Amygdala (tissue), 56 donors: ENCODE data around the gene ATP12A.

Source experiments
- DNase-seq, 56 donors: peaks; one replicate each; lab custom pipeline; 2025; lab: John Stamatoyannopoulos, UW

Gene ATP12A

DNA sequence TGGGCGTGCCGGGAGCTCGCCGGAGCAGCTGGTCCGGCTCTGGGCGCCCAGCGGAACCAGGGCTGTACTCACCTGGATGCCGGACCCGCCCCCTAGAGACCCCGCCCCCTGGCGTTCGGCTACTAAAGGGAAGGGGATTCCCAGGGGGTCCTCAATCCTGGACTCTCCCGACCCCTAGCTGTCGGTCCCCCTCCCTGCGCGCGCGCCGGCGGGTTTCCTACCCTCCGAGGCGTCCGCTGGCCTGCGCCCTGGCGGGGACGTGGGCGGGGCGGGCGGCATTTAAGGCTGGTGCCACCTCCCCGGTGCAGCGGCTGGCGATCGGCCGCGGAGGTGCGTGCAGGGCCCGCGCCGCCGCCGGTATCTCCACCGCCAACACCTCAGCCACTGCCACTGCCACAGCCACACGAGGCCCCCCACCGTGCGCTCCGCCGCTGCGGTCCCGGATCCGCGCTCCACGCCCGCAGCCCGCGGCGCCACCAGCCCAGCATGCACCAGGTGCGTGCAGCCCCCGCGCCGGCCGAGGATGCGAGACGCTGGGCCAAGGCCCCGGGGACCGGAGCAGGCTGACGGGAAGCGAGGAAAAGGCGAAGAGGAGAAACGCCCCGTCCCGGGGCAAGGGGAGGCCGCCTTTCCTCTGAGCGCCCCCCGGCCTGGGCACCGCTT, at the start of gene ATP12A:
ATP12A (plus strand) TSS at position 151 of the 663 bp plus-strand sequence; CDS start at position 487, 336 bp downstream.
- peak in 2 of 56 donors; percentile 8 to 19 for DNase-seq

DNA sequence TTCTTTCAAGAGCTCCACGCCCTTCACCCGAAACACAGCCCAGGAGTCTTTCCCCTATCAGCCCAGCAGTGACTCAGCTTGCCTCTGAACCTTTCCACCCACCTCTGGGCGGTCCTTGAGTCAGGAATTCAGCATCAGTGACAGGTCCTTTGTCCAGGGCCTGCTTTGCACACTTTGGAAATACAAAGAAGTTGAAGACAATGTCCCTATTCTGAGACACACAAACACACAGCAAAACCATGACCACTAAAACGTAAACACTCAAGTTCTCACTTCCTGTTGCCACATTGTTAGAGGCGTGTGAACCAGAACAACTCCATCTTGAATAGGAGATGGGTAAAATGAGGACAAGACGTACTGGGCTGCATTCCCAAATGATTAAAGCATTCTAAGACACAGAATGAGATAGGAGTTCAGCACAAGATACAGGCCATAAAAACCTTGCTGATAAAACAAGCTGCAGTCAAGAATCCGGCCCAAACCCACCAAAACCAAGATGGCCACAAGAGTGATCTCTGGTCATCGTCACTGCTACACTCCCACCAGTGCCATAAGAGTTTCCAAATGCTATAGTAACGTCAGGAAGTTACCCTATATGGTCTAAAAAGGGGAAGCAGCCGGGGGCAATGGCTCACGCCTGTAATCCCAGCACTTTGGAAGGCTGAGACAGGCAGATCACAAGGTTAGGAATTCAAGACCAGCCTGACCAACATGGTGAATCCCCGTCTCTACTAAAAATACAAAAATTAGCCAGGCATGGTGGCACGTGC, 49.2 kb upstream of the ATP12A start:
- DNase-seq = no peak

DNA sequence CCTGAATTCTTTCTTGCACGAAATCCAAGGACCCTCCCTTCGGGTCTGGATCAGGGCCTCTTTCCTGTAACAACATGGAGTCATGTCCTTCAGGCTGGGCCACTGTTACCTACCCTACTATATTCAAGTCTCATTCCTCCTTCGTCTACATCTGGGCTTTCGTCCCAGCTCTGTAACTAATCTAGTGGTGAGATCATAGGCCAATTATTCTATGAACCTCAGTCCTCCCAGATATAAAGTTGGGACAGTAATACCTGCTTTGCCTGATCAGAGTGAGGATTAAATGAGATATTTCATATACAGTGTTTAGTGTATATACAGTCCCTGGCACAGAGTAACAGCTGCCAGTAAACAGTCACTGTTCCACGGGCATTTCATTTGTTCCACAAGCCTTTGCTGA, 48.3 kb upstream of the ATP12A start:
- DNase-seq = no peak

DNA sequence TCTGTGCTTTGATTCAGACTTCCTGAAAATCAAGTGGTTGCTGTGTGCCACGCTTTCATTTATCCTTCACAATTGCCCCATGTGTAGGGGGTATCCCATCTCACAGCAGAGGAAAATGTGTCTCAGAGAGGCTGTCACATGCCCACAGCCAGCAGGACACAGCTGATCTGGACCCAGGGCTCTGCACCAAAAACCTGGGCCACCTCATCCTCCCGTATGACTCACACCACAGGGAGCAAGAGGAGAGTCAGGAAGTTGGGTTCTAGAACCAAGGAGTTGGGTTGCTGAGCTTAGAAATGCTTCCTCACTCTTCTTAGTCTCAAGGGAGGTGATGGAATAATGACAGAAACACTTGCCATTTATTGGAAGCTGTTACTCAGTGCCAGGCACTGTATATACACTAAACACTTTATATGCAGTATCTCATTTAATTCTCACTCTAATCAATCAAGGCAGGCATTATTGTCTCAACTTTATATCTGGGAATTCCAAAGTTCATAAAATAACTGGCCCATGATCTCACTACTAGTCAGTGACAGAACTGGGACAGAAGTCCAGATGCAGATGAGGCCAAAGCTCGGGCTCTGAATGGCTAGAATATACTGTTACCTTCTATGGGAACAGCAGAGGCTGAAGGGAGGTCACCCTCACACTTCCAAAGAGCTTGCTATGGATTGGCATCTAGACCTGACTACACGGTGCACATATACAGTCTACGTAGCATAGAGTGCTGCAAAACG, 47.7 kb upstream of the ATP12A start:
- no peak for DNase-seq

DNA sequence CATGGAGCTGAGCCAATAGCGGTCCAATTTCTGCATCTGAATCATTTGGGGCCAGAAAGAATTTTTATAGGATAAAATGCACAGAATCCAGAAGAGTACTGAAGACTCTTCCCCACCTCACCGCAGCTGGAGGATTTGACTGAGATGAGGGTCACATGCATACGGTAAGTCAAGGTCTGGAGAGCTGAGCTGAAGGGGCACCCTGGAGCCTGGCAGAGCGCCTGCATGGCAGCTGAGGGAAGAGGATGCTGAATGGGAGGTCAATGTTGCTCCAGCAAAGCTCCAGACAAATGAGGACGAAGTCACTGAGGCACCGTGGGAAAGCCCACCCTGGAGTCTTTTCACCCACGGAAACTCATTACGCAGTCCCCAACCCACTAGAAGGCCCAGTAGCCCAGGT, 43.4 kb upstream of the ATP12A start:
- DNase-seq = no peak

DNA sequence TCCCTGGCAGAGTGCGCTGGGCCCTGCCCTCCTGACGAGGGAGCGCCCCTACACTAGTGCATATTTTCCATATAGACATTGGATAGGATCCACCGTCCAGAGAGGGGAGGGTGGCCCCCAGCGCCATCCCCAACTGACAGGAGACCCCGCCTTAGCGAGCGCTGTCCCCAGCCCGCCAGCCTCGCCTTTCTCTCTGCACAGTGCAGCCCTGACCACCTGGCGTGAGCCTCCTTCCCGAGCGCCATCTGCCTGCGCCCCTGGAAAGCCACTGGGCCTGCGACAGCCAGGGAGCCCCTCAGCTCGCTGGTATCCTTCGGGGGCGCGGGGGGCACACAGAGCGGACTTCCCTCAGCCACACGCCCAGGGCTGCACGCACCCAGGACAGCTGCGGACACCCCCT, 42.1 kb upstream of the ATP12A start:
- no peak for DNase-seq

DNA sequence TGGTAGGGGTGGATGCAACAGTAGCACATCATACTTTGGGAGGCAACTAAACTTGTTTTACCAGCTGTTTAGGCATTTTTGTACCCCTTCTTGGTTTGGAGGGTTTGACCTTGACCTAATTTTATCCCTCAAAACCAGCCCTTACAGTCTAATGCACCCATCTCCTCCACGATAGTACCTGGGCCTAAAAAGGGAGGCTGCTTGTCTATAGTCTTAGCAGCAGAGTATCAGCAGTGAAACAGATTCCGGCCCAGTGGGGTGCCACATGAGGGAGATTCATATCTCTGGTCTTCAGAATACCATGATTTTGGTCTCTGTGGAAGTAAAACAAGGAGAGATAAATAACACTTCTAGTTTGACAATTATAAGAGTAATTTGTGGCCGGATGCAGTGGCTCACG, 39.5 kb upstream of the ATP12A start:
- DNase-seq = no peak

DNA sequence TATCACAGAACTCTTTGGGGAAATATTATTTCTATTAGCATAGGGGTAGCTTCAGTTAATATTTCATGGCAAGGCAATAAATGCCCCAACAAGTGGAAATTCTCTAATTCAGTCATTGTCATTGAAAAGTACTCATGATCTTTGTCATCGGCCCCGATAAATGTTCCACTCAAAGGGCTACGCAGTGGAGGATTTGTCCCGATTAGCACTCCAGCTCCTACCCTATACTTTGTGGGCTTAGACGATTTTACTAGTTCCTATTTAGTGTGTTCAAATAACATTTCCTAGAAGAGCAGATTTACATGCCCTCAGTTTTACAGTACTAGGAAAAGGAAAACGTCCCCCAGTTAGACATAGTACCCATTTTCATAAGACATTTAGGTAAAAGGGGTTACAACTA, 38.0 kb upstream of the ATP12A start:
- no peak for DNase-seq

DNA sequence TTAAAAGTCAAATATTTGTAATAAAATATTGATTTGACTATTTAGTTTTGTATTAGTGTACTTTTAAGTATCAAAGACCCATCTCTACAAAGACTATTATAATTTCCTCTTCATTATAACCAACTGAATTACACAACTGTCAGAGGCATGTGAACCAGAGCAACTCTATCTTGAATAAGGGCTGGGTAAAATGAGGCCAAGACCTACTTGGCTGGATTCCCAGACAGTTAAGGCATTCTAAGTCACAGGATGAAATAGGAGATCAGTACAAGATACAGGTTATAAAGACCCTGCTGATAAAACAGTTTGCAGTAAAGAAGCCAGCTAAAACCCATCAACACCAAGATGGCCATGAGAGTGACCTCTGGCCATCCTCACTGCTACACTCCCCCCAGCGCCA, 36.2 kb upstream of the ATP12A start:
- no peak for DNase-seq

DNA sequence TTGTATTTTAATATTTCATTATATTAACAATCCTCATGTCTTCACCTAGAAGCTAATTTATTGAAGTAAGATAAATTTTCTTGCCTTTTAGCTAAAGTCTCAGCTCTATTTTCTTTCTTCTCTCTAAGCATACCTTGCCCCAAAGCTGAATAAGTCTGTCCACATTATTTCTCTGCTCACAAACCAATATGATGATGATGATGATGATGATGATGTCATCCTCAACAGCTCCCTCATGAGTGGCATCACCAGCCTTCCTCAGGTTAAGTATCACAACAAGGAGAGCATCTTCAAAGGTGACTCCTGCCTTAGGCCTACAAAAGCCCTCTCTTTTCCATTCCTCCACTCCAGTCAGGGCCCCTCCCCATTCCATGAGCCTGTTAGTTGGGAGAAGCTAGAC, 31.9 kb upstream of the ATP12A start:
- DNase-seq = no peak

DNA sequence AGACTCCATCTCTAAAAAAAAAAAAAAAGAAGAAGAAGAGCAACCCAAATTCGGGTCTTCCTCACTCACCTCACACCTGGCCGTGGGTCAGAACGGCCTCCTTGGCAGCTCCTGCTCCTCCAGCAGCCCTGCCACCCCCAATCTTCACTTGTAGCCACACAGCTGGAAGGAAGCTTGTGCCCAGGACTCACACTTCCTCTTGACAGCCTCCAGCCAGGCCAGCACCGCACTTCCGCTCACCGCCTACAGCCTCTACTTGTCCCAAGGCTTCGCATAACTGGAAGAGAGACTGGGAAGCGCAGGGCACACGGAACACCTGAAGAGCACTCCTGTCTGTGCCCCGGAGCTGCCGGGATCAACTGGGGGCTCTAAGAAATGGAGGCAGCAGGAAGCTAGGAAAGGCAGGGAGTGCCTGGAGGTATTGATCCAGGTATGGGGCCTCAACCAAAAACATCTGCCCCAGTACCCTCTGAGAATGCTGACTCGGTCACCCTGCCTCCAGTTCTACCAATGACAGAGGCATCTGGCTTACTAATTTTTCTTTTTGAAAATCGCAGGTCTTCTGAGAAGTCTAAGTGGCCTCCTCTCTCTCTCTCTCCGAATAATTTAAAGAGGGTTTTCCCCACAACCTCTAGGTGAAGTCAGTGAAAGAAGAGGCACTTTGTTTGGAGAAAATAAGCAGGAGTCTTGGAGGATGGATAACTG, 31.1 kb upstream of the ATP12A start:
- no peak for DNase-seq

DNA sequence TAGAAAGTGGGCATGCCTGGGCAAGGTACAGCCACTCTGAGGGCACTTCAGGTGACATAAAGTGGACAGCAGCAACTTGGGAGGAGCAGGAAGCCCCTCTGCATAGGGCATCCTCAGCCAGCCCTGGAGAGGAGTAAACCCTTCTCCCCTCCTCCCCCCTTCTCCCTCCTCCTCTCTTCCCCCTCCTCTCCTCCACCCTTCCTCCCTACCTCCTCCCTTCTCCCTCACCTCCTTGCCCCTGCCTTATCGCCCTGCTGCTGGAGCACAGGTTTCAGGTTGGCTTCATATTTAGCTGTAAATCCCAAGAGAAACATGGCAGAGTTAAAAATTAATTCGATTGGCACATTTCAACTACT, 30.5 kb upstream of the ATP12A start:
- DNase-seq = no peak

DNA sequence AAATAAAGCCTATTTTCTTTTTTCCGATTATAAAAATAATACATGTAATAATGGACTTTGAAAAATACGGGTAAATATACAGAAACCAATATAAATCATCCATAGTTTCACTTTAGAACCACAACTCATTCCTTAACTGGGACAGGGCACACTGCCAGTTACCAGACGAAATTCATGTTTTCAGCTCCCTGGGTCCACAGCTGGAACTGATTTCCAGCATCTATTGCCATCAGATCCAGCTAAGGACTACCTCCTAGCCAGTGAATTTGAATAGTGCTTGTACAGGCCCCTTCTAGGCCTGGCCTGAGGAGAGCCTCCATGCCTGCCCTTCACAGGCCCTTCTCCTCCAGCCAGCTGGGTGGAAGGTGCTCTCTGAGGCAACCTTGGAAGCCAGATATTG, 30.0 kb upstream of the ATP12A start:
- DNase-seq = no peak

DNA sequence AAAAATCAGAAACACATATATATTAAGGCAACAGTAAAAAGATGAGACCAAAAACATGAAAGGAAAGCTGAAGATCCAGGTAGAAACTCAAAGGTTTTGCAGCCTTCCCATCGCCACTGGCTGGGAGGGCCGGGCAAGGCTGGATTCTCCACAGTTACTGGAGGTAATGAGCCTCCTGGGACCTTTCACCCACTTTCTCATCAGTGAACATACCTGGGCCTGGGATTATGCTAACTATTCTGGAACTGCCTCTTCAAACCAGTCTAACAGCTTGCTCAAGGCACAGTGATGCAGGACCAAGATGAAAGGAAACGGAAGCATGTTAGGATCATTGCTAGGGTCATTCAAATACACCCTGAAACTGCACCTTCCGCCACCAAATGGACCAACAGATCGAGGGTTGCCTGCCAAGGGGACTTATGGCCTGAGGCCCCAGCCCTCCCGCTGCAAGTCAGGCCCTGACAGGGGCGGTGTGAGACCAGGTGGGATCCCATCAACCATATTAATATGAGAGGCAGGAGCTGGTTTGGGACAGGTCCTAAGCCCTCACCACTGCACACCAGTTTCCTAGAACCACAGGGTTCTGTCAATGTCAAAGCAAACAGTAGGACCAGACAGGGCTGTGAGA, 28.4 kb upstream of the ATP12A start:
- DNase-seq = no peak

DNA sequence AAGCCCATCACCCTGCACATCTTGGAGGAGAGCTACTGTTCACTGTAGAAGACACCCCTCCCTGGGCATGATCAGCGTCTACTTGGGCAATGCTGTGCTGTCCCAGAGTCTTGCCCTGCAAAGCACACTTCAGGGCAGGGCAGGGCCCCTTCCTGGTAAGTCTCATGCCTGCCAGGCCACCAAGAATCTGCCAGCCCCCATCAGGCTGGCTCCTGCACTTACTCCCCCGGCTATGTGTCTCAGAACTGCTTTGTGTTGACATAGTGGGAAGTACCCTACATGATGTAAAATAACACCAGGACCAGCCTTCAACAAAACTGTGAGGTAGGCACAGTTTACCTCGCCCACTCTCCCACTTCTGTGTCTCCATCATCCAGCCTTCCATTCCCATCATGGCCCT, 27.8 kb upstream of the ATP12A start:
- no peak for DNase-seq

DNA sequence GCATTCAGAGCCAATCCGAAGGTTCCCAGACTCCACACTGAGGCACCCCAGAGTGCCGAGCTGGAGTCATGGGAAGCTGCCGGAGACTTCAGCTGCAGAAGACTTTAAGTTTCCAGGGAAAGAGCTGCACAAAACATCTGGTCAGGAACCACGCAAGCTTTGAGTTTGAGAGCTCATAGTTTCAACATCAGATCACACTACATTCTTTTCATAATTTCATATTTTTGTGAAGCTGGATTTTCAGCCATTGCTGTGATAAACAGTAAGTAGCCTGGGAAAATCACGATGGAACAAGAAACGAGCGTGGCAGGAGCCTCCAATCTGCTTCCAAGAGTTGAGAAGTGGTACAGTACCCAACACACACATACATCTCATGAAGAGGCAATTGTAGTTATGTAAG, 25.5 kb upstream of the ATP12A start:
- DNase-seq = no peak

DNA sequence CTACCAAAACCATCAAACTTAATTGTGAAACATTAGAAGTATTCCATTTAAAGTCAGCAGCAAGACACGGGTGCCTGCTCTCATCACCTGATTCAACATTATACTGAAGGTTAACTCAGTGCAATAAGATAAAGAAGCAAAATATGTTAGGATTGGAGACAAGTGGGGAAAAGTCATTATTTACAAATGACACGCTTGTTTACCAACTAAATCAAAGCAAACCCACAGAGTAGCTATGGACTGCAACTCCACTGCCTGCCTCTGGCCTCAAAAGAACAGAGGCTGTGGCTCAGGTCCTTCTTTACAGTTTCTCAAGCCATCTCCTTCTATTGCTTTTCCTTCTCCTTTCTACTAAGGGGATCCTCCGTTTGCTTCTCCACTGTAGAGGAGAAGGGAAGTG, 21.0 kb upstream of the ATP12A start:
- DNase-seq = no peak

DNA sequence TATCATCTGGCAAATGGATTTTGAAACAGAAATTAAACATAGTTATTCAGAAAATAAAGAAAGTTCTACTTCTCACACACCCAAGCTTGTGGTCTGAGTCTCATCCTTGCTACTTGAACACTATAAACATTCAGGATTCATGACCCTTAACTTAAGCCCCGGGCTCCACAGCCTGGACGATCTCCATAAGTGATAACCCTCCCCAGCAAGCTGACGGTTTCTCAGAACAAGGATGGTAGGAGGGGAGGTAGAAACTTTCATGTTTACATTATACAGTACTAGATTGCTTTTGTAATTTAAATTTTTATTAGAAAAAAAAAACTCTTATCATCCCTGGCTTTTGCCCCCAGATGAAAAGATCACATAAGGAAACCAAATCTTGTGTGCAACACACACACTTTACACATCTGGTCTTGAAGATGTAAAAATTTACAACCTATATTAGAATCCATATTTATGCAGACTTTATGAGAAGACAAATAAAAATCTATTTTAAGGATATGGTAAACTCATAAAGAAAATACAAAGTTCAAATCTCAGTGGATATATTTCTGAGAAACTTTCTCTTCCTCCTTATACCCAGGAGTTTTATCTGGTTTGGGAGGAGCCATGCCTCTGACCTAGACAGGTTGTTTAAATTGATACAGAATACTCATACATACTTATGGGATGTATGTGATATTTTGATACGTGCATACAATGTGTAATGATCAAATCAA, 20.0 kb upstream of the ATP12A start:
- DNase-seq = no peak

DNA sequence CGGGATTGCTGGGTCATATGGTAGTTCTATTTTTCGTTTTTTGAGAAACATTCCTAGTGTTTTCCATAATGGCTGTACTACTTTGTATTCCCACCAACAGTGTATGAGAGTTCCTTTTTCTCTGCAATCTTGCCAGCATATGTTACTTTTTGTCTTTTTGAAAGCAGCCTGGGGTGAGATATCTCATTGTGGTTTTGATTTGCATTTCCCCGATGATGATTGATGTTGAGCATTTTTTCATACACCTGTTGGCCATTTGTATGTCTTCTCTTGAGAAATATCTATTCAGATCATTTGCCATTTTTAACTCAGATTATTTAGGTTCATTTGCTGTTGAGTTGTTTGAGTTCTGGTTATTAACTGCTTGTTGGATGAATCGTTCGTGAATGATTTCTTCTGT, 18.5 kb upstream of the ATP12A start:
- DNase-seq = no peak
